ENCODE results near the gene TINAGL1.

The TINAGL1 gene

GRCh38 chr1:31576201-31576669 lies at the start of gene TINAGL1:
TSS of gene TINAGL1 (plus strand) at chr1:31576515. CDS start at chr1:31577149, 634 bp downstream.
- FAIRE-seq (no peak), DNase-seq (ENCODE audit: insufficient read length, low spot score) (no peak)

GRCh38 chr1:31529999-31530684 lies 46.2 kb upstream of the TINAGL1 start:
- no peak for DNase-seq (ENCODE audit: insufficient read length, low spot score)
- no peak for FAIRE-seq

- DNase-seq (ENCODE audit: insufficient read length, low spot score) (no peak), FAIRE-seq (no peak)
Observed at GRCh38 chr1:31531177-31531999, 44.9 kb upstream of the TINAGL1 start.

GRCh38 chr1:31532173-31532572 lies 44.1 kb upstream of the TINAGL1 start:
- FAIRE-seq (no peak), DNase-seq (ENCODE audit: insufficient read length, low spot score) (no peak)

- FAIRE-seq: no peak
- DNase-seq (ENCODE audit: insufficient read length, low spot score): no peak
Observed at GRCh38 chr1:31535561-31535960, 40.8 kb upstream of the TINAGL1 start.

GRCh38 chr1:31539329-31539728 lies 37.0 kb upstream of the TINAGL1 start:
- DNase-seq (ENCODE audit: insufficient read length, low spot score) (no peak), FAIRE-seq (no peak)

- DNase-seq (ENCODE audit: insufficient read length, low spot score): no peak
- FAIRE-seq: no peak
Observed at GRCh38 chr1:31541194-31541593, 35.1 kb upstream of the TINAGL1 start.

GRCh38 chr1:31545927-31546540 lies 30.3 kb upstream of the TINAGL1 start:
- no peak for DNase-seq (ENCODE audit: insufficient read length, low spot score)
- peak; percentile 62 for FAIRE-seq

GRCh38 chr1:31548534-31548906 lies 27.8 kb upstream of the TINAGL1 start:
- no peak for FAIRE-seq
- DNase-seq (ENCODE audit: insufficient read length, low spot score): no peak

GRCh38 chr1:31548907-31549808 lies 27.2 kb upstream of the TINAGL1 start:
- FAIRE-seq (no peak), DNase-seq (ENCODE audit: insufficient read length, low spot score) (peak; percentile 73)

- FAIRE-seq (no peak), DNase-seq (ENCODE audit: insufficient read length, low spot score) (no peak)
Observed at GRCh38 chr1:31549809-31550620, 26.3 kb upstream of the TINAGL1 start.

GRCh38 chr1:31551208-31551607 lies 25.1 kb upstream of the TINAGL1 start:
- FAIRE-seq (no peak), DNase-seq (ENCODE audit: insufficient read length, low spot score) (no peak)

GRCh38 chr1:31552489-31552888 lies 23.8 kb upstream of the TINAGL1 start:
- no peak for FAIRE-seq
- DNase-seq (ENCODE audit: insufficient read length, low spot score): no peak

GRCh38 chr1:31556481-31557006 lies 19.8 kb upstream of the TINAGL1 start:
- DNase-seq (ENCODE audit: insufficient read length, low spot score) (no peak), FAIRE-seq (no peak)

GRCh38 chr1:31559715-31560114 lies 16.6 kb upstream of the TINAGL1 start:
- no peak for FAIRE-seq

GRCh38 chr1:31560394-31560793 lies 15.9 kb upstream of the TINAGL1 start:
- no peak for FAIRE-seq
- DNase-seq (ENCODE audit: insufficient read length, low spot score): no peak

More at GRCh38 chr1:31559715-31560114, 16.6 kb upstream of the TINAGL1 start:
- no peak for DNase-seq (ENCODE audit: insufficient read length, low spot score)

- DNase-seq (ENCODE audit: insufficient read length, low spot score) (no peak), FAIRE-seq (no peak)
Observed at GRCh38 chr1:31562707-31563360, 13.5 kb upstream of the TINAGL1 start.

- DNase-seq (ENCODE audit: insufficient read length, low spot score): no peak
- FAIRE-seq: no peak
Observed at GRCh38 chr1:31564606-31564989, 11.7 kb upstream of the TINAGL1 start.

Data from HTR-8/SVneo (cell line).